Ramos (cell line): Measurements from ENCODE around the gene ATRIP.
"Not testable (repeated sequence)": the region's sequence is repeated elsewhere in the genome, so short reads cannot be mapped to it uniquely, and the experiment has no call there.

ENCODE experiments used
- in situ Hi-C: fragments of 300-500 bp; cut with MboI; formaldehyde crosslinking; loops from one replicate; pipeline ENCODE4 v1.14.3; 2022; ENCODE audit warnings: low sequenced_read_pairs; ENCODE audit not compliant: unreplicated experiment

ATRIP gene

DNA sequence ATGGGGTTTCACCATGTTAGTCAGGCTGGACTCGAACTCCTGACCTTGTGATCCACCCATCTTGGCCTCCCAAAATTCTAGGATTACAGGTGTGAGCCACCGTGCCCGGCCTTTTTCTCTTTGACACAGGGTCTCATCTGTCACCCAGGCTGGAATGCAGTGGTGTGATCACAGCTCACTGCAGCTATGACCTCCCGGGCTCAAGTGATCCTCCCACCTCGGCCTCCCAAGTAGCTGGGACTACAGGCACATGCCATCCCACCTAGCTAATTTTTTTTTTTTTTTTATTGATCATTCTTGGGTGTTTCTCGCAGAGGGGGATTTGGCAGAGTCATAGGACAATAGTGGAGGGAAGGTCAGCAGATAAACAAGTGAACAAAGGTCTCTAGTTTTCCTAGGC is 36.3 kb downstream of the ATRIP start:
- in situ Hi-C loops: not testable (repeated sequence)

- in situ Hi-C loops: no loop called here
Observed at GRCh38 chr3:48486952-48487351, 40.4 kb downstream of the ATRIP start.

DNA sequence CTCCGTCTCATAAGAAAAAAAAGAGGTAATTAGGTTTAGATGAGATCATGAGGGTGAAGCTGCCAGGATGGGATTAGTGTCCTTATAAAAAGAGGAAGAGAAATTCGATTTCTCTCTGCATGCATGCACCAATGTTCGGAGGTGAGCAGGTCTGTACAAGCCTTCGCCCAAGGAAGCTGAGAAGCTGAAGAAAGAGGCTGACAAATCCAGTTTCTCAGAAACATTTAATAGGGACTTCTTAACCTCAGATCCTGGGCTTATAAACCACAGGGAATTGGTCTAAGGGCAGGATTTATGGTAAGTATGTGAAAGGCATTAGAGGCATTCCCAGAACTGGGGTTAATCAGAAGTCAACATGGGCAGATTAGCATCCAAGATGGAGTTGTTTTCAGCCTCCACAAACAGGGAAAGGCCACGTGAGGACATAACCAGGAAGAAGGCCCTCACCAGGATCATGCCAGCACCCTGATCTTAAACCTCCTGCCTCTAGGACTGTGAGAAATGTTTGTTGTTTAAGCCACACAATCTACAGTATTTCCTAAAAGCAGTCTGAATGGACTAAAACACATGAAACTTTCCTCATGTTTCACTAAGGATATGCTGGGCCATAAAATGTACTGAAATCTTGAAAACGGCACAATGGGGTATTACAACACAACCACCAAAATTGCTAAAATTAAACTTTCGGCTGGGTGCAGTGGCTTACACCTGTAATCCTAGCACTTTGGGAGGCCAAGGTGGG is 46.1 kb downstream of the ATRIP start:
- in situ Hi-C loops: no loop called here

- in situ Hi-C loops: no loop called here
Observed at GRCh38 chr3:48493203-48493501, 46.6 kb downstream of the ATRIP start.

GRCh38 chr3:48500656-48501055 is 54.1 kb downstream of the ATRIP start:
- in situ Hi-C loops: no loop called here

GRCh38 chr3:48501196-48501595 is 54.7 kb downstream of the ATRIP start:
- in situ Hi-C loops: no loop called here

- in situ Hi-C loops: no loop called here
Observed at GRCh38 chr3:48502121-48502520, 55.6 kb downstream of the ATRIP start.

DNA sequence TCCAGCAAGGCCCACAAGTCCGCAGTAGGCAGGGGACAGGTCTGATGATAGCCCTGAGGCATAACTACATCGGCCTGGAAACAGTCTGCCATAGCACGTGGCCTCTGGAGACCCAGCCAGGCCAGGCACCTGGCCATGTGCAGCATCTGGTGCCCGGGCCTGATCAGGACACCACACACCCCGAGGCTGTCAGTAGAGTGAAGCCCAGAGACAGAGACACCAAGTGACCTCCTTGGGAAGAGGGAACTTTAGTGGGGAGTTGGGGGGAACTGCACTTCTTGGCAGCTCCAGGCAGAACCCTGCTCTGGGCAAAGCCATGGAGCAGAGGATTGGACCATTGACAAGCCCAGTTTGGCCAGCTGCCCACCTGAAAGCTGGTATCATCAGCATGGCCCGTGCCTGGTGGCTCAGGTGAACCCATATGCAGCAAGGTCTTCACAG is 56.2 kb downstream of the ATRIP start:
- in situ Hi-C loops: no loop called here

DNA sequence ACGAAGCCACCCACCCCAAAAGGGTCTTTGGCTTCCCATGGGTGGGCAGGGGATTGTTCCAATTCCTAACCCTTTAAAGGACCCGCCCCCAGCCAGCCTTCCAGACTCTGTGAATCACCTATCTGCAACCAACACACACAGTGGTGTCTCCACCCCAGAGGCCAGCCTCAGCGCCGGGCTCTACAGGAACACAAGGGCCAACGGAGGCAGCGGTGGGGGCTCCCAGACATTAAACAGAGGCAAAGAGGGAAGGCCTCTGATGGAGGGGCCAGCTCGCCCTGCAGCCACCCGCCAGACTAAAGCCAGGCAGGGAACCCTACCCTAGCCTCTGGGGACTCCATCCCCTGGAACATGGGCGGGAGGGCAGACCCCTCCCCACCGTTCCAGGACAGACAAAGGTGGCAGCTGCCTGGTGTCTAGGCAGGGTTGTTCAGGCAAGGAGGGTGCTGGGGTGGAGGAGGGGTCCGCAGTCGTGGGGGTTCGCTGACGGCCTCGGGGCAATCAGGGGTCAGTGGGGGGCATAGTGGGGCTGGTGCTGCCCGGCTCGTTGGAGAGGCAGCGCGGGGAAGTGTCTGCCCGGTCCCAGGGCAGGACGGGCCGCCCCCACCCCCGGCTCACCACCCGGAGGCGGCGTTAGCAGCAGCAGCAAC is 57.0 kb downstream of the ATRIP start:
- in situ Hi-C loops: no loop called here

GRCh38 chr3:48504051-48504946 is 57.8 kb downstream of the ATRIP start, which contains the start of gene SHISA5:
Gene SHISA5 (minus strand): TSS chr3:48504174. CDS start chr3:48504094, 80 bp downstream.
- in situ Hi-C loops: no loop called here

- in situ Hi-C loops: no loop called here
Observed at GRCh38 chr3:48505146-48505545, 58.6 kb downstream of the ATRIP start.

- in situ Hi-C loops: no loop called here
Observed at GRCh38 chr3:48505968-48506504, 59.5 kb downstream of the ATRIP start.

DNA sequence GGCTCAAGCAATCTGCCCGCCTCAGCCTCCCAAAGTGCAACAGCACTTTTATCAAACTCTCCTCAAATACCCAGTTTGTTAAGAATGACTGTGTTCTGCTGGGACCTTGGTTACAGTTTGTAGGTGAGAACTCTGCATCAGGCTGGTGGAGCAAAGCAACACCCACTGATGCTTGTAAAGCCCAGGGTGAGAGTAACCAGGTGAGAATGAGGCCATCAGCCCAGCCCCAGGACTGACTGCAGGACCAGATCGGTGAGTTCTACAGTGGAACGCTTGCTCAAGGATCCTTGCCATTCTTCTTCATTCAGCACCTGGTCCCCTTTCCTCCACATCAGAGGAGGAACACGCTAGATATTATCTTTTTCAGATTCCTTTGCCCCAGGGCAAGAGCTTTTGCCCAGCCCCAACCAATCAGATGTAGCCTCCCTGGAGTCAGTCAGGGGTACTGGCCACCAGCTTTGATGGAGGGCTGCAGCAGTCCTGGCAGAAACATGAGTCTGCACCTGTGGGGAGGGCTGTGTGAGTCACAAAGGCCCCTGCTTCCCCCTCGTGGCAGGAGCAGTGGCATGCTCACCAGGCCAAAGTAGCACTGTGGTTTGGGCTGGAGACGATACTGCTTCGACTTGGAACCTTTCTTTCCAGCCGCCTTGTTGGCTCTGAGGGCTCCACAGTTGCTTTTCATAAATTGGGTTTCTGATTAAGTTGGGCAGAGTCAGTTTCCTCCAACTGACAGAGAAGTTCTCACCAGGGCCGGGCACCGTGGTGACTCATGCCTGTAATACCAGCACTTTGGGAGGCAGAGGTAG is 60.9 kb downstream of the ATRIP start:
- in situ Hi-C loops: no loop called here

GRCh38 chr3:48511551-48511950 is 65.0 kb downstream of the ATRIP start:
- in situ Hi-C loops: no loop called here

DNA sequence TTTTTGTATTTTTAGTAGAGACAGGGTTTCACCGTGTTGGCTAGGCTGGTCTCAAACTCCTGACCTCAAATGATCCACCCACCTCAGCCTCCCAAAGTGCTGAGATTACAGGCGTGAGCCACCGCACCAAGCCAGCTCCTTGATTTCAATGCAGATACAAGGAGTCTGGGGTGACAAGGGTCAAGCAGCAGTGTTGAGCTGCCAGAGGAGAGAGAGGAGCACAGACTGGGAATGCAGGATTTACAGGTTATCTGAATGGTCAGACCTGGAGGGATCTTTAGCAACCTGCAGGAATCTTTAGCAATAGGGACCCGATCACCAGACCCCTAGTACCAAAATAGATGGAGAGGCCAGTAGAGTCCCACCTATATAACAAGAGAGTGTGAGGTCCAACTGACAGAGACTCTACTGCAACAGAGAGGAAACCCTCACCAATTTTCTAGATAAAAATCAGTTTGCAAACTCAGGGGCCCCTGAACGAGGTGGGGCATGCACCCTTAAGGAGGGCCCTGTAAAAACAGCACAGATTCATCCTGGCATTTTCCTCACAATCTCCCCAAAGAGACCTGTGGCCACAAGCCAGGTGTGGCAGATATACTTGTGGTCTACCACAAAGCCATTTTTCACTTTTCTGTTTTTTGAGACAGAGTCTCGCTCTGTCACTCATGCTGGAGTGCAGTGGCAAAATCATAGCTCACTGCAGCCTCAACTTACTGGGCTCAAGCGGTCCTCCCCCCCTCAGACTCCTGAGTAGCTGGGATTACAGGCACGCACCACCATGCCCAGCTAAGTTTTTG is 68.1 kb downstream of the ATRIP start:
- in situ Hi-C loops: no loop called here
